Endothelial cell of umbilical vein (primary cell): ENCODE results near the gene DIPK1A. TPM values are rescaled to one million over a fixed set of nuclear protein-coding genes. Genes with fewer than 3 reads are reported as not detected.

Source experiments
- BruUV-seq: library from RNA; stranded (reverse); fragments of 400-500 nt; replicated peaks from 2 replicates; lab custom pipeline; 2021; lab: Mats Ljungman, UMichigan
- CTCF ChIA-PET: fragments of 300-600, 350-600 bp; sonication (Branson Sonifier 250); formaldehyde crosslinking; loops from one replicate; lab custom pipeline; 2021; ENCODE audit warnings: antibody characterized with exemption, inconsistent platforms; lab: Charles Lee
- POLR2A ChIA-PET: fragments of 300-600, 350-600 bp; sonication (Branson Sonifier 250); formaldehyde crosslinking; loops from one replicate; lab custom pipeline; 2021; ENCODE audit warnings: antibody characterized with exemption, inconsistent platforms; lab: Charles Lee
- DNase-seq: peaks from one replicate; pipeline ENCODE4 v3.0.0-alpha.2; 2011; ENCODE audit warnings: low read depth, low spot score
- FAIRE-seq: peaks from 2 replicates; lab custom pipeline; 2011; peaks lifted over from hg19 to GRCh38; lab: Jason Lieb, UNC
- H2AFZ ChIP-seq: 2 replicates; pipeline ENCODE4 v1.6.0; 2012; ENCODE audit warnings: low read depth, low read length, control low read depth, inconsistent platforms
- H3K27ac ChIP-seq: 2 replicates; pipeline ENCODE4 v1.5.1; 2011; ENCODE audit warnings: low read depth, mild to moderate bottlenecking, control low read depth, low read length, moderate library complexity; ENCODE audit not compliant: insufficient read depth
- H3K27me3 ChIP-seq, 2 experiments: 2 replicates each; pipeline versions ENCODE4 v1.6.0 to v1.6.1; 2011; ENCODE audit warnings: low read length in 2 of 2, mixed read lengths in 1 of 2; ENCODE audit not compliant: control insufficient read depth in 2 of 2, insufficient read depth in 2 of 2
- H3K36me3 ChIP-seq, 2 experiments: 2 replicates in 1 of 2; 3 replicates in 1 of 2; pipeline ENCODE4 v1.5.1; 2011; ENCODE audit warnings: low read length in 2 of 2, mild to moderate bottlenecking in 1 of 2, moderate library complexity in 1 of 2; ENCODE audit not compliant: control insufficient read depth in 2 of 2, insufficient read depth in 2 of 2; ENCODE audit errors: extremely low read depth in 1 of 2
- H3K4me1 ChIP-seq: 3 replicates; pipeline ENCODE4 v1.5.1; 2011; ENCODE audit warnings: mild to moderate bottlenecking, low read length; ENCODE audit not compliant: control insufficient read depth, insufficient read depth; ENCODE audit errors: extremely low read depth
- H3K4me2 ChIP-seq: 2 replicates; pipeline ENCODE4 v1.6.1; 2011; ENCODE audit warnings: low read length, control low read depth, mixed read lengths; ENCODE audit not compliant: insufficient read depth
- H3K4me3 ChIP-seq, 3 experiments: fragments of 200-600 bp in 1 of 3; sonication (generic), shearing (Covaris generic) in 1 of 3; replicated peaks in 1 of 3; 2 replicates each; pipeline ENCODE4 v1.5.1; 2011 to 2016; ENCODE audit warnings: control low read depth in 3 of 3, low read length in 3 of 3, mild to moderate bottlenecking in 2 of 3, inconsistent platforms in 1 of 3, low read depth in 1 of 3, moderate library complexity in 1 of 3; ENCODE audit not compliant: insufficient read depth in 1 of 3
- H3K79me2 ChIP-seq: 2 replicates; pipeline ENCODE4 v1.6.0; 2012; ENCODE audit warnings: low read length, inconsistent platforms; ENCODE audit not compliant: control insufficient read depth, insufficient read depth
- H3K9ac ChIP-seq: replicated peaks from 2 replicates; pipeline ENCODE3; 2011; ENCODE audit warnings: low read length, control low read depth; ENCODE audit not compliant: insufficient read depth; ENCODE audit errors: extremely low read depth
- H3K9me1 ChIP-seq: replicated peaks from 3 replicates; pipeline ENCODE4 v1.6.0; 2011; ENCODE audit warnings: mild to moderate bottlenecking, low read length; ENCODE audit not compliant: control insufficient read depth, insufficient read depth; ENCODE audit errors: extremely low read depth
- H3K9me3 ChIP-seq: replicated peaks from 2 replicates; pipeline ENCODE4 v1.5.1; 2012; ENCODE audit warnings: low read length, inconsistent platforms; ENCODE audit not compliant: control insufficient read depth, insufficient read depth
- H4K20me1 ChIP-seq: replicated peaks from 2 replicates; pipeline ENCODE3; 2011; ENCODE audit warnings: mild to moderate bottlenecking, low read length; ENCODE audit not compliant: control insufficient read depth, insufficient read depth; ENCODE audit errors: extremely low read depth
- CTCF ChIP-seq, 2 donors: IDR thresholded peaks; 1 replicate in 1 of 2; 2 replicates in 1 of 2; pipeline ENCODE4 v1.5.1; 2011; ENCODE audit warnings: low read length in 2 of 2, mild to moderate bottlenecking in 2 of 2, moderate library complexity in 2 of 2, control low read depth in 1 of 2, inconsistent platforms in 1 of 2, low read depth in 1 of 2; ENCODE audit not compliant: insufficient read depth in 1 of 2; ENCODE audit errors: extremely low read depth in 1 of 2
- EZH2 ChIP-seq: IDR thresholded peaks from 2 replicates; pipeline ENCODE4 v1.6.1; 2012; ENCODE audit warnings: borderline replicate concordance, low read depth, mild to moderate bottlenecking, moderate library complexity, low read length, inconsistent platforms; ENCODE audit not compliant: severe bottlenecking
- FOS ChIP-seq: IDR thresholded peaks from 2 replicates; pipeline ENCODE4 v1.6.1; 2011; ENCODE audit warnings: mild to moderate bottlenecking, low read length, moderate library complexity, borderline replicate concordance; ENCODE audit not compliant: insufficient read depth
- GATA2 ChIP-seq: IDR thresholded peaks from 2 replicates; pipeline ENCODE4 v1.7.0; 2011; ENCODE audit warnings: low read depth, mild to moderate bottlenecking, moderate library complexity, mixed read lengths, low read length; ENCODE audit not compliant: insufficient read length, insufficient read depth
- JUN ChIP-seq: IDR thresholded peaks from 2 replicates; pipeline ENCODE4 v1.6.1; 2011; ENCODE audit warnings: borderline replicate concordance, low read depth; ENCODE audit not compliant: insufficient read length, insufficient read depth
- MAX ChIP-seq: IDR thresholded peaks from 2 replicates; pipeline ENCODE4 v1.6.1; 2011; ENCODE audit not compliant: insufficient read depth, insufficient read length
- MYC ChIP-seq: IDR thresholded peaks from one replicate; pipeline ENCODE4 v1.6.1; 2011; ENCODE audit warnings: mild to moderate bottlenecking, low read depth, low read length
- POLR2A ChIP-seq: IDR thresholded peaks from 2 replicates; pipeline ENCODE4 v1.6.1; 2012; ENCODE audit warnings: low read depth, mild to moderate bottlenecking, control low read depth, low read length
- POLR2AphosphoS5 ChIP-seq: IDR thresholded peaks from 2 replicates; pipeline ENCODE4 v1.6.1; 2012; ENCODE audit warnings: low read depth, mild to moderate bottlenecking, control low read depth, low read length, moderate library complexity; ENCODE audit not compliant: insufficient read depth
- dilution Hi-C: fragments of 300-500 bp; cut with MboI; formaldehyde crosslinking; loops from one replicate; pipeline ENCODE4 v1.15.0; 2019; ENCODE audit warnings: low sequenced_read_pairs; ENCODE audit not compliant: extremely low pct_ligation_motif_present
- intact Hi-C: fragments of 100-400 bp; cut with micrococcal nuclease; formaldehyde crosslinking; loops from one replicate; pipeline ENCODE4 v1.10.0; 2022
- polyA plus RNA-seq, 4 experiments: library from polyadenylated mRNA; depleted of rRNA in 3 of 4; stranded (reverse) in 3 of 4; unstranded in 1 of 4; fragments of >200 nt; gene quantifications; 2 replicates each; pipeline versions ENCODE4 v1.2.1 to v1.2.3, GENCODE V29; 2011 to 2012; ENCODE audit warnings: missing spikeins in 1 of 4
- total RNA-seq: library from RNA; stranded (reverse); gene quantifications from 2 replicates; pipeline ENCODE4 v1.2.3, GENCODE V29; 2021

The DIPK1A gene
- total and polyA plus RNA-seq, 2 donors (not counting 3 experiments of a cell fraction or from before 2014, with no cell fraction given): 0.25 to 0.93 TPM

- ChIA-PET CTCF (interaction anchor here (1.7 kb wide), 1 partner anchor 23 kb away, joined by 4 read pairs; no protein-coding TSS in a partner anchor), POLR2A (no interaction called here)
- no peaks in the 10 kb centered on the region for H3K4me1 ChIP-seq
- no peak overlapping the region for H3K4me3 ChIP-seq
- H3K9ac ChIP-seq: no peak overlapping the region
- no peaks in the 10 kb centered on the region for H3K9me1 ChIP-seq
- dilution Hi-C loops (no loop called here), intact Hi-C loops (no loop called here)
- no peaks in the 10 kb centered on the region for H3K36me3 ChIP-seq
- TF ChIP-seq FOS: no peak
- H3K9me3 ChIP-seq: no peaks in the 10 kb centered on the region
- no peaks in the 10 kb centered on the region for H4K20me1 ChIP-seq
- H3K27me3 ChIP-seq: peaks cover 4 to 5% of the 10 kb centered on the region in 2 experiments
- DNase-seq (no peak), FAIRE-seq (no peak)
- BruUV-seq: no TSS peak
- H3K79me2 ChIP-seq: no peaks in the 10 kb centered on the region
- no peak overlapping the region for H2AFZ ChIP-seq
- no peak overlapping the region for H3K27ac ChIP-seq
- no peak overlapping the region for H3K4me2 ChIP-seq
These were observed 33.4 kb downstream of the DIPK1A start for GRCh38 chr1:92927870-92928269.

- H3K9me3 ChIP-seq: no peaks in the 10 kb centered on the region
- H3K36me3 ChIP-seq: no peaks in the 10 kb centered on the region
- dilution Hi-C loops: no loop called here
- no peak for TF ChIP-seq POLR2AphosphoS5
- TF ChIP-seq GATA2: no peak
- TF ChIP-seq EZH2: no peak
- no peak for TF ChIP-seq CTCF (IDR thresholded peaks at IDR 0.05; ENCODE audit: extremely low read depth in 1 of 2, insufficient read depth in 1 of 2, low read depth in 1 of 2, low read length in 2 of 2)
- TF ChIP-seq MAX: no peak
- no peak for TF ChIP-seq MYC
- TF ChIP-seq JUN: no peak
- TF ChIP-seq POLR2A: no peak
- TF ChIP-seq FOS: no peak
- DNase-seq (no peak), FAIRE-seq (no peak)
- intact Hi-C loops: no loop called here
- H3K27me3 ChIP-seq: peaks cover 4 to 5% of the 10 kb centered on the region in 2 experiments
- CTCF ChIA-PET: interaction anchor here (0.7 to 1.7 kb wide), 3 partner anchors 24 to 59 kb away, joined by 3 to 4 read pairs (median 3); no protein-coding TSS in a partner anchor
- POLR2A ChIA-PET: no interaction called here
- H3K4me3 ChIP-seq: no peak overlapping the region
- H4K20me1 ChIP-seq: no peaks in the 10 kb centered on the region
- no peaks in the 10 kb centered on the region for H3K4me1 ChIP-seq
- no TSS peak for BruUV-seq
- no peaks in the 10 kb centered on the region for H3K9me1 ChIP-seq
- H3K27ac ChIP-seq: no peak overlapping the region
- H3K79me2 ChIP-seq: no peaks in the 10 kb centered on the region
- no peak overlapping the region for H3K4me2 ChIP-seq
- no peak overlapping the region for H2AFZ ChIP-seq
- no peak overlapping the region for H3K9ac ChIP-seq
These were observed 34.4 kb downstream of the DIPK1A start for GRCh38 chr1:92926873-92927272.
